Measurements from ENCODE around the gene CHID1.

CHID1 gene

GRCh38 chr11:888310-889212 is 22.0 kb downstream of the CHID1 start:
- TF ChIP-seq CREB1 (IDR thresholded peaks at IDR 0.05; ENCODE audit: low read depth) (no peak), TCF12 (IDR thresholded peaks at IDR 0.05; ENCODE audit: low read depth) (no peak), EGR1 (IDR thresholded peaks at IDR 0.05) (no peak), NFIC (IDR thresholded peaks at IDR 0.05) (no peak), TAF1 (IDR thresholded peaks at IDR 0.05; ENCODE audit: low read depth) (no peak), MAX (IDR thresholded peaks at IDR 0.05) (no peak), EP300 (IDR thresholded peaks at IDR 0.05; ENCODE audit: borderline replicate concordance) (no peak), REST (IDR thresholded peaks at IDR 0.05; ENCODE audit: low read depth) (no peak), YY1 (IDR thresholded peaks at IDR 0.05; ENCODE audit: low read depth) (no peak), USF1 (IDR thresholded peaks at IDR 0.05) (no peak)

GRCh38 chr11:887589-887988 is 23.0 kb downstream of the CHID1 start:
- no peak for TF ChIP-seq CEBPB (IDR thresholded peaks at IDR 0.05)
- no peak for TF ChIP-seq USF1 (IDR thresholded peaks at IDR 0.05)
- no peak for TF ChIP-seq EP300 (IDR thresholded peaks at IDR 0.05; ENCODE audit: borderline replicate concordance)
- no peak for TF ChIP-seq TCF12 (IDR thresholded peaks at IDR 0.05; ENCODE audit: low read depth)
- no peak for TF ChIP-seq TAF1 (IDR thresholded peaks at IDR 0.05; ENCODE audit: low read depth)
- TF ChIP-seq RAD21 (IDR thresholded peaks at IDR 0.05; ENCODE audit: low read depth), result no peak
- TF ChIP-seq ZBTB7A (IDR thresholded peaks at IDR 0.05; ENCODE audit: low read depth), result no peak
- no peak for TF ChIP-seq CREB1 (IDR thresholded peaks at IDR 0.05; ENCODE audit: low read depth)
- TF ChIP-seq REST (IDR thresholded peaks at IDR 0.05; ENCODE audit: low read depth), result no peak
- TF ChIP-seq FOXM1 (IDR thresholded peaks at IDR 0.05; ENCODE audit: borderline replicate concordance, low read depth), result no peak
- TF ChIP-seq MAX (IDR thresholded peaks at IDR 0.05), result no peak

GRCh38 chr11:886568-886967 is 24.0 kb downstream of the CHID1 start:
- TF ChIP-seq YY1 (IDR thresholded peaks at IDR 0.05; ENCODE audit: low read depth) (no peak), EP300 (IDR thresholded peaks at IDR 0.05; ENCODE audit: borderline replicate concordance) (no peak), ZBTB7A (IDR thresholded peaks at IDR 0.05; ENCODE audit: low read depth) (no peak), TCF12 (IDR thresholded peaks at IDR 0.05; ENCODE audit: low read depth) (no peak), REST (IDR thresholded peaks at IDR 0.05; ENCODE audit: low read depth) (no peak), CREB1 (IDR thresholded peaks at IDR 0.05; ENCODE audit: low read depth) (no peak), EGR1 (IDR thresholded peaks at IDR 0.05) (no peak), CEBPB (IDR thresholded peaks at IDR 0.05) (no peak), MAX (IDR thresholded peaks at IDR 0.05) (no peak), USF1 (IDR thresholded peaks at IDR 0.05) (no peak), FOXM1 (IDR thresholded peaks at IDR 0.05; ENCODE audit: borderline replicate concordance, low read depth) (no peak), NFIC (IDR thresholded peaks at IDR 0.05) (no peak), RAD21 (IDR thresholded peaks at IDR 0.05; ENCODE audit: low read depth) (no peak), TEAD4 (IDR thresholded peaks at IDR 0.05) (no peak), TAF1 (IDR thresholded peaks at IDR 0.05; ENCODE audit: low read depth) (no peak)
